Measurements from ENCODE around the gene SPATA9.
A peak's percentile ranks its signal among the peaks of the same experiment; 100 is the strongest.

Gene SPATA9

GRCh38 chr5:95619096-95619495 lies 63.7 kb downstream of the SPATA9 start:
- TF ChIP-seq CTCF (conservative IDR thresholded peaks at IDR 0.05; ENCODE audit: control insufficient read depth, insufficient read depth, low read depth, low read length): no peak
- H3K4me3 ChIP-seq (ENCODE audit: control insufficient read depth, low read depth, low read length): no peak overlapping the region
- DNase-seq (ENCODE audit: low read depth): peak; percentile 84

GRCh38 chr5:95617057-95617456 lies 65.7 kb downstream of the SPATA9 start:
- H3K4me3 ChIP-seq (ENCODE audit: control insufficient read depth, low read depth, low read length): no peak overlapping the region
- TF ChIP-seq CTCF (conservative IDR thresholded peaks at IDR 0.05; ENCODE audit: control insufficient read depth, insufficient read depth, low read depth, low read length): no peak
- DNase-seq (ENCODE audit: low read depth): peak; percentile 48

GRCh38 chr5:95615164-95615467 lies 67.7 kb downstream of the SPATA9 start:
- no peak for TF ChIP-seq CTCF (conservative IDR thresholded peaks at IDR 0.05; ENCODE audit: control insufficient read depth, insufficient read depth, low read depth, low read length)
- H3K4me3 ChIP-seq (ENCODE audit: control insufficient read depth, low read depth, low read length): no peak overlapping the region
- DNase-seq (ENCODE audit: low read depth): peak; percentile 28

GRCh38 chr5:95613514-95613913 lies 69.3 kb downstream of the SPATA9 start:
- no peak overlapping the region for H3K4me3 ChIP-seq (ENCODE audit: control insufficient read depth, low read depth, low read length)
- no peak for TF ChIP-seq CTCF (conservative IDR thresholded peaks at IDR 0.05; ENCODE audit: control insufficient read depth, insufficient read depth, low read depth, low read length)
- no peak for DNase-seq (ENCODE audit: low read depth)

GRCh38 chr5:95611396-95611795 lies 71.4 kb downstream of the SPATA9 start:
- H3K4me3 ChIP-seq (ENCODE audit: control insufficient read depth, low read depth, low read length): no peak overlapping the region
- TF ChIP-seq CTCF (conservative IDR thresholded peaks at IDR 0.05; ENCODE audit: control insufficient read depth, insufficient read depth, low read depth, low read length): no peak
- DNase-seq (ENCODE audit: low read depth): no peak

GRCh38 chr5:95610546-95610945 lies 72.2 kb downstream of the SPATA9 start:
- H3K4me3 ChIP-seq (ENCODE audit: control insufficient read depth, low read depth, low read length): no peak overlapping the region
- no peak for TF ChIP-seq CTCF (conservative IDR thresholded peaks at IDR 0.05; ENCODE audit: control insufficient read depth, insufficient read depth, low read depth, low read length)
- DNase-seq (ENCODE audit: low read depth): no peak

GRCh38 chr5:95609711-95610110 lies 73.1 kb downstream of the SPATA9 start:
- DNase-seq (ENCODE audit: low read depth): no peak
- no peak overlapping the region for H3K4me3 ChIP-seq (ENCODE audit: control insufficient read depth, low read depth, low read length)
- TF ChIP-seq CTCF (conservative IDR thresholded peaks at IDR 0.05; ENCODE audit: control insufficient read depth, insufficient read depth, low read depth, low read length): no peak

Data from fibroblast of mammary gland (primary cell).